H7 (cell line): ENCODE data around the gene CRYBA4. TPM values are rescaled to one million over a fixed set of nuclear protein-coding genes. Genes with fewer than 3 reads are reported as not detected.

Experiments used
- DNase-seq: peaks from one replicate; pipeline ENCODE4 v3.0.0; 2012
- H3K27me3 ChIP-seq: 2 replicates; pipeline ENCODE4 v1.6.0; 2011; ENCODE audit warnings: mild to moderate bottlenecking, low read length; ENCODE audit not compliant: control insufficient read depth, insufficient read depth
- H3K36me3 ChIP-seq: replicated peaks from 2 replicates; pipeline ENCODE4 v1.5.1; 2011; ENCODE audit warnings: low read length; ENCODE audit not compliant: control insufficient read depth, insufficient read depth
- H3K4me3 ChIP-seq: 2 replicates; pipeline ENCODE4 v1.5.1; 2011; ENCODE audit warnings: low read depth, mild to moderate bottlenecking, control low read depth, low read length, moderate library complexity; ENCODE audit not compliant: insufficient read depth
- total RNA-seq: library from RNA; depleted of rRNA; stranded (reverse); fragments of >200 nt; shearing (Covaris generic); gene quantifications from 2 replicates; pipeline ENCODE4 v1.2.3, GENCODE V29; 2014

Gene CRYBA4
- total RNA-seq, 1 experiment from 2014 or later, result not detected

- H3K36me3 ChIP-seq, result peaks cover 6% of the 10 kb centered on the region
- peak overlapping the region; percentile 88 for H3K4me3 ChIP-seq
- no peak for DNase-seq
- H3K27me3 ChIP-seq, result no peaks in the 10 kb centered on the region
Observed at GRCh38 chr22:26588729-26589366, 32.9 kb upstream of the CRYBA4 start.

DNA sequence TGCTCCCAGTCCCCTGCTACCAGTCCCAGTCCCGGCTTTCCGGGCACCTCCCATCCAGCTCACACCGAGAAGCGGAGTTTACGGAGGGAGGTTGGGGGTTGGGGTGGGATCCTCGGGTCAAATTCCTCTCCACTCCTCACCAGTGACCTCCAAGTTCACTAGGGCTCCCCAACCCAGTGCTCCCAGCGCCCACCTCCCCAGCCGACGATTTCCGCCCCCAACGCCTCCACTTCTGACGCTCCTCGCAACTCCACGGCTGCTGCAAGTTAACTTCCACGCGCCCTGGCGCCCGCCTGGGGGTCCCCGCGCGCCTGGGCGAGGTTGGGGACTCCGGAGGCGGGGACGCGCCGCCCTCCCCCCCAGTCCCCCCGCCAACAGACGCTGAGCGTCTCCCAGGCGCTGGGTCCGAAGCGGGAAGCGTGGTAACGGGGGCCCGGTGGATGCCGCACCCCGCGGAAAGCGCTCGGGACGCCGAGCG lies 32.4 kb upstream of the CRYBA4 start:
- Histone ChIP-seq H3K4me3 (peak overlapping the region; percentile 88), H3K27me3 (no peaks in the 10 kb centered on the region), H3K36me3 (peaks cover 4% of the 10 kb centered on the region)
- DNase-seq, result peak; percentile 74

DNA sequence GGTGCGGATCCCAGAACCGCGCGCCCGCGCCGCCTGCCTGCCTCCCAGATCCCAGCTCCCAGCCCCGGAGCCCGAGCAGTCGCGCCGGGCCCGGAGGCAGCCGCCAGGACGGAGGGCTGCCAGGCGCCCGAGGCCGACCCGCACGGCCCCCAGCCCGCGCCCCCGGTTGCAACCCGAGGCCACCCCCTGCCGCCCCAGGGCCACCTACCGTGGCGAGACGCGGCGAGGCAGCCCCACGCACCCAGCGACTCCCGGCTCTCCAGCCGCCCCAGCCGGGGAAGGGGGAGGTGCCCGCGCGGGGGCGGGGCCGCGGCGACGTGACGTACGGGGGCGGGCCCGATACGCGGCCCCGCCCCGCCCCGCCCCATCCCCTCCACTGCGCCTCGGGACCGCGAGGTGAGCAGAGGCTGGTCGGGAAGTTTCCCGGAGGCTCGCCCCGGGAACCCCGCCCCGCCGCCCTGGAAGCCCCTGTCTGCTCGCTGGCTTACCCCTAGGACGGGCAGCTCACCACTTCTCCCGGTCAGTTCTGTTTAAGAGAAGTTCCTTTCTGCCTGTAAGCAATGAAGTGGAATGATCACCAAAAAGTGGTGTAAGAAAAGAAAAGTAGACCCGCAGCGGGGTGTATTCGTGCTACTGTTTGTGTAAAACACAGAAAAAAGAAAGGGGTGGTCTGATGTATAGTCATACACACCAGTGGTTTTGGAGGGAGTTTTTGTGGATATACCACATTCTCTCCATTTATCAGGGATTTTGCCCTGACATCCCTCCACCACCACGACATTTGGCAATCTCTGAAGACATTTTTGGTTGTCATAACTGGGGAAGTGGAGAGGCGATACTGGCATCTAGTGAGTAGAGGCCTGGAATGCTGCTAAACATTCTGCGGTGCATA lies 31.7 kb upstream of the CRYBA4 start, which contains the start of gene TPST2:
Gene TPST2, minus strand, starts transcription at position 288 of the 892 bp plus-strand sequence. CDS start 48,502 bp downstream, outside the sequence.
- Histone ChIP-seq H3K36me3 (peaks cover 4% of the 10 kb centered on the region), H3K4me3 (peak within 1 kb of the TSS; percentile 88), H3K27me3 (no peaks in the 10 kb centered on the region)
- DNase-seq, result peak; percentile 98

- H3K4me3 ChIP-seq, result no peak overlapping the region
Observed at GRCh38 chr22:26592421-26592891, 29.3 kb upstream of the CRYBA4 start.

GRCh38 chr22:26593763-26594162 lies 28.0 kb upstream of the CRYBA4 start:
- Histone ChIP-seq H3K4me3 (no peak overlapping the region), H3K36me3 (no peaks in the 10 kb centered on the region), H3K27me3 (no peaks in the 10 kb centered on the region)
- no peak for DNase-seq

More at GRCh38 chr22:26592421-26592891, 29.3 kb upstream of the CRYBA4 start:
- peaks cover 2% of the 10 kb centered on the region for H3K36me3 ChIP-seq
- H3K27me3 ChIP-seq, result no peaks in the 10 kb centered on the region
- DNase-seq, result no peak

DNA sequence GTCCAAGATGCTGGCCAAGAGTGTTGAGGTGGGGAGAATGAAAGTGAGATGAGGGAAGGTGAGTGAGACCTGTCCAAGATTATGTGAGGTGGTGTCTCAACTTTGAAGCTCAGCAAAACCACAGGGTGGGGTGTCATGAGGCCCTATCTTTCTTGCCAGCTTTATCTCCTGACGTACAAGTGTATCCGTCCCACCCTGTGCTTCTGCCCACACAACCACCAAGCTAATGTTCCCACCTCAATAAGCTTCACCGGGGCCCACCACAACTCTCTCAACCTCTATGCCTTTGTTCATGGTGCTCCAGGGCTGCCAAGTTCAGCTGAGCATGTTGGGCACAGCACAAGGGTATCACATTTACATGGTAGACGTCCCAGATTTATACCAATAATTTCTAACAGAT lies 24.7 kb upstream of the CRYBA4 start:
- Histone ChIP-seq H3K36me3 (no peaks in the 10 kb centered on the region), H3K27me3 (no peaks in the 10 kb centered on the region), H3K4me3 (no peak overlapping the region)
- DNase-seq, result no peak

DNA sequence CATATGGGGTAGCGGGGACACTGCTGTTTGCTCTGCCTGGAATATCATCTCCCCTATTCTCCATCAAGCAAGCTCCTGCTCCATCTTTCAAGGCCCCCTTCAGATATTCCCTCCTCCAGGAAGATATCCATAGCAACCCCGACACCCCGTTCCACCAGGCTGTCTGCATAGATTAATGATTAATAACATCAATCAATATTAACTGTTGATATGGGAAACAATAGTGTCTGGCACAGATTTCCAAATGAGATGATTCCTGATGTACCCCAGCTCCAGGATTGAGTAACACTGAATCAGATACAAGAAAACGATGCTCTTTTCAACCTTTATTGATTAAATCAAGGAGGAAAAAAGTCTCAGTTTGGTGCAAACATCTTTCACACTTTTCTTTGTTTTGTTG lies 24.3 kb upstream of the CRYBA4 start:
- Histone ChIP-seq H3K27me3 (no peaks in the 10 kb centered on the region), H3K4me3 (no peak overlapping the region), H3K36me3 (no peaks in the 10 kb centered on the region)
- DNase-seq, result no peak

GRCh38 chr22:26599505-26599904 lies 22.3 kb upstream of the CRYBA4 start:
- no peak for DNase-seq
- Histone ChIP-seq H3K36me3 (no peaks in the 10 kb centered on the region), H3K27me3 (no peaks in the 10 kb centered on the region), H3K4me3 (no peak overlapping the region)

GRCh38 chr22:26601726-26602125 lies 20.0 kb upstream of the CRYBA4 start:
- no peak for DNase-seq
- Histone ChIP-seq H3K4me3 (no peak overlapping the region), H3K27me3 (no peaks in the 10 kb centered on the region), H3K36me3 (no peaks in the 10 kb centered on the region)

GRCh38 chr22:26602127-26602526 lies 19.6 kb upstream of the CRYBA4 start:
- no peak overlapping the region for H3K4me3 ChIP-seq
- no peaks in the 10 kb centered on the region for H3K27me3 ChIP-seq
- H3K36me3 ChIP-seq, result no peaks in the 10 kb centered on the region
- DNase-seq, result no peak

GRCh38 chr22:26604368-26604767 lies 17.4 kb upstream of the CRYBA4 start:
- no peak for DNase-seq
- no peaks in the 10 kb centered on the region for H3K27me3 ChIP-seq
- no peaks in the 10 kb centered on the region for H3K36me3 ChIP-seq
- H3K4me3 ChIP-seq, result no peak overlapping the region

GRCh38 chr22:26606611-26607010 lies 15.2 kb upstream of the CRYBA4 start:
- H3K27me3 ChIP-seq, result no peaks in the 10 kb centered on the region; the same call in 1 of the 2 replicates
- no peak for DNase-seq
- H3K4me3 ChIP-seq, result no peak overlapping the region
- no peaks in the 10 kb centered on the region for H3K36me3 ChIP-seq

DNA sequence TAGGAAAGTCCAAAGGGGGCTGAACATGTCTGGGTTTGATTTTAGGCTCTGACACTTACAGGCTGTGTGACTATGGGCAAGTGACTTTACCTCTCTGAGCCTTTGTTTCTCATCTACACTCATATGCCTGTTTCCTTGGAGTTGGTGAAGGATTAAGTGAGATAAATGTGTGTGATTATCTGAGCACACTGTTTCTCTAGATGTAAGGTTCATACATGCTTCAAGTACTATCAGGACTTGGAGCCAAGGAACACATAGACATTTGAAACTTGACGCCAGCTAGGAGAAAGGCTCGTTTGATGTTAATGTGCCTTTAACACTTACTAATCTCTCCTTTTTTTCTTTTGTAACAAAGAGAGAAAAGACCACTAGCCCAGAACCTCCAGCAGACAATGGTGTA lies 13.6 kb upstream of the CRYBA4 start:
- Histone ChIP-seq H3K4me3 (no peak overlapping the region), H3K27me3 (peaks cover 8% of the 10 kb centered on the region; the same call in 1 of the 2 replicates), H3K36me3 (no peaks in the 10 kb centered on the region)
- no peak for DNase-seq

- no peaks in the 10 kb centered on the region for H3K36me3 ChIP-seq
Observed at GRCh38 chr22:26609287-26609686, 12.5 kb upstream of the CRYBA4 start.

More at GRCh38 chr22:26609287-26609686, 12.5 kb upstream of the CRYBA4 start:
- DNase-seq, result no peak
- Histone ChIP-seq H3K4me3 (no peak overlapping the region), H3K27me3 (peaks cover 9% of the 10 kb centered on the region; the same call in 1 of the 2 replicates)
